ENCODE data around the gene RSPH3.
"Not testable (repeated sequence)": the region's sequence is repeated elsewhere in the genome, so short reads cannot be mapped to it uniquely, and the experiment has no call there.

Gene RSPH3

DNA sequence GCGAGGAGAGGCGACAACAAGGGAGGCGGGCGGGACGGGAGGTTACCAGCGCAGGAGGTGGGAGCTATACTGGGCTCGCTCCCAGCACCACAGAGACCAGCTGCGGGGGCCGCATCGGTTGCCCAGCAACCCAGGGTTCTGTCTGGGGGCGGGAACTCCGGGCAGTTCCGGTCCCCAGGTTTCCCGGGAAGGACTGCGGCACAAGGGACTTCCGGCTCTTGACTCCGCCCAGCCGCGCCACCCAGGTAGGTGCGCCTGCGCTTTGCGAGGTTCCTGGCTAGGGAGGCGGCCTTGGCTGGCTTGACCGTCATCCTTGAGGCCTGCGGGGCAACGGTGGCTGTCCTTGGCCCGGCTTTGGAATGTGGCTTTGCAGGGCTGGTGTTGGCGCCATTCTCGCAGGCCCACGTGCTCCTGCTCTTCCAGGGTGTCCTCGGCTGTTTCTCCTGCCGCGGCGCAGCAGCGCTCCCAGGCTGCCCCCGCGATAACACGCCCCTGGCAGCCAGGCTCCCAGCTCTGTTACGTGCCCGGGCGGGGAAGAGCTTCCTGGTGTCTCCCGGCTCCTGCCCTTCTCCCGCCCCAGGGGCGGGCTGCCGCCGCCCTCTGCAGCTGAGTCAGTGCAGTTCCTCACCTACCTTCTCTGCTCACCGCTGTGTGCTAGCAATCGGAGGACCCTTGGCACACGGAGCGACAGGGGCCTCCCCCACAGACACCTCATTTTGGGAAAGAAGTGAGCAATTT, at the start of gene RSPH3:
TSS of gene RSPH3 (minus strand) at position 537 of the 738 bp plus-strand sequence. CDS start 652 bp downstream, outside the sequence.
- DNase-seq = peak; percentile 81 to 85

- no peak for DNase-seq
Measured at GRCh38 chr6:159047891-159048685, 48.1 kb upstream of the RSPH3 start.

DNA sequence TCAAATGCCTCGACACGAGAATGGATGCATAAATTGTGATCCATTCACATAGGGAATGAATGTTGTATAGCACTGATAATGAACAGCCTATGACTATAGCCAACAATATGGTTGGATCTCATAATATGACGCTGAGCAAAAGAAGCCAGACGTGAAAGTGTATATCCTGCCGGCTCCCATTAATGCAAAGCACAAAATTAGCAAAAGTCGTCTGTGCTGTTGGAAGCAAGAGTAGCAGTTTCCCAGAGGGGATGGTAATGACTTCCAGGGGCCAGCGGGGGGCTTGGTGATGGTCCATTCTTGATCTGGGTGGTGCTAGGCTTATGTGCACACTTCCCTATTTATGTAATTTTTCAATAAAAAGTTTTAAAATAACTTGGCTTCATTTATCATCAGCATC, 45.8 kb upstream of the RSPH3 start:
- no peak for DNase-seq

DNA sequence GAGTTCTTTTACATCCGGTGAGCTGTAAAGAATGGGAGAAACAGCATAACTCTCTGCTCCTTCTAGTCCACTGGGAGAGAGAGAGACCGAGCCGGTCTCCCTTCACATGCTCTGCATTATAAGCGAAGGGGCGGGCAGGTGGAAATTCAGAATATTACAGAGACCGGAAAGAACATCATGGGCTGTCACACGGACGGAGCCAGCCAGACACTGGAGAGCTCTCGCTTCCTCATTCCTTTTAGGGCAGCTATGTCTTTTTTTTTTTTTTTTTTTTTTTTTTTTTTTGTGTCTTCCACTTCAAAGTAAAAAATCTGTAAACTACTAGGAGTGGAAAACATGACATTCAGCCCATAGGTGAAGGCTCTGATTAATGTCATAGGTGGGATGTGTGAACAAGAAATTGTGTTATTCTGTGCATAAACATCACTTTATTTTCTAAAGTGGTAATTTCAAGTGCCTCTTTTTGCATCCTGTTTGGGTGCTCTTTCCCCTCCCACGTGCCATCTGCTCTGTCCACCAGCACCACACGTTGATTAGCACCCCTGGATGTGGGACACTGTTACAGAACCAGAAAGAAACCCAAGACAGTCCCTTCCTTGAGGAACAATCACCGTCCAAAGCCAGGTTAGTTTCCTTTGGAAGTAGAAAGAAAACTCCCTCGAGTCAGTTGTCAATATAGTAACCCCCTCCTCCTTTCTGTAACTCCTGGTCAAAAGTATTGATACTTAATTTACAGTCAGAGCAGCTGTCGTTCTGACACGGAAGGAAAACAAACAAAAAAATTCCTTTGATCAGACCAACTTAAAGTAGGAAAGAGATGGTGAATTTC, 45.1 kb upstream of the RSPH3 start, which contains the start of gene TAGAP:
TSS of gene TAGAP (minus strand) at position 93 of the 829 bp plus-strand sequence. CDS start 845 bp downstream, outside the sequence.
- no peak for DNase-seq

DNA sequence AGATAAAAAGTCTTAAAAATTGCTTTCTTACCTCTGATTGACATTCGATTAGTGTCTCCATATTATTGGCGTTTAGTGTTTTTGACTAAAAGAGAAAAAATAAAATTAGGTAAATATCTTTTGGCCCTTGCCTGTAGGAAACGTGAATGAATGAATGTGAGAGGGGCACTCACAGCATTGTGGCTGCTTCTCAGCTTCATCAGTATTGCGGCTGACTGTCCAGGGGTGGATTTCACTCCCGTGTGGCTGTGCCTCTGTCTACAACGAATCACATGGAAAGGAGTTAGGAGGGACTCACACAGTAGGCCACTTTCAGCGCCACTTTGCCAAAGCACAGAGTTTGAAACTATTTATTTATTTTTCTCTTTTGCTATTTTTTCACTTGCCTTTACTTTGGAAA, 43.9 kb upstream of the RSPH3 start:
- DNase-seq = no peak

DNA sequence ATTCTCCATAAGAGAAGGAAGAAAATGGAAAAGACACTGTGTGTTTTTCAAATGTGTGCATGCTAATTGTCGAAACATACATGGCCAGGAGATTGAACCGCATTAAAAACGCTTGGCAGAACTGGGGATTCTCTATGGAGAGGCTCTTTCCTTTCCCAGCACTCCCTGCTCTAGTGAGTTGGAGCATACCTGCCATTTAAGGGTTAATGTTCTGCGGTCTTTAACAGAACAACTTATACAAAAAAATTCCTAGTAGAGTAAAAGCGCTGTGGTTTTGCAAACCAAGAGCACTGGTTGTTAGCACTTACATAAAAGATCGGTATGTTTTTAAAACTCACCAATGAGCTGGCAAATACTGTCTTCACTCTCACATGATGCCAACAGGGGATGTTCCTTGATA, 43.2 kb upstream of the RSPH3 start:
- no peak for DNase-seq

DNA sequence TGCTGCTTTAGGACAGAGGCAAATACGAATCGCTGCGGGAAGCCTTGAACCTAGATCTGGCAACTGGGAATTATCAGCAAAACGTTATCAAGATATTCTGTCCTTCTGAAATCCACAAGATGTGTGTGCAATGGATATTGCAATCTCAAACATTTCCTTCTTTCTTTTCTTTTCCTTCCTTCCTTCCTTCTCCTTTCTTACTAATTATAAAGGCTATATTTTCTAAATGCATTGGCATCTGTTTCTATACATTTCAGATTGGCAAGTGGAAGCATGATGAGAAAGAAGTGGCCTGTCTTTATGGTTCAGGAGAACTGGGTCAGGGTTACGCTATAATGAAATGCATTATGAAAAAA, 42.8 kb upstream of the RSPH3 start:
- DNase-seq = no peak

DNA sequence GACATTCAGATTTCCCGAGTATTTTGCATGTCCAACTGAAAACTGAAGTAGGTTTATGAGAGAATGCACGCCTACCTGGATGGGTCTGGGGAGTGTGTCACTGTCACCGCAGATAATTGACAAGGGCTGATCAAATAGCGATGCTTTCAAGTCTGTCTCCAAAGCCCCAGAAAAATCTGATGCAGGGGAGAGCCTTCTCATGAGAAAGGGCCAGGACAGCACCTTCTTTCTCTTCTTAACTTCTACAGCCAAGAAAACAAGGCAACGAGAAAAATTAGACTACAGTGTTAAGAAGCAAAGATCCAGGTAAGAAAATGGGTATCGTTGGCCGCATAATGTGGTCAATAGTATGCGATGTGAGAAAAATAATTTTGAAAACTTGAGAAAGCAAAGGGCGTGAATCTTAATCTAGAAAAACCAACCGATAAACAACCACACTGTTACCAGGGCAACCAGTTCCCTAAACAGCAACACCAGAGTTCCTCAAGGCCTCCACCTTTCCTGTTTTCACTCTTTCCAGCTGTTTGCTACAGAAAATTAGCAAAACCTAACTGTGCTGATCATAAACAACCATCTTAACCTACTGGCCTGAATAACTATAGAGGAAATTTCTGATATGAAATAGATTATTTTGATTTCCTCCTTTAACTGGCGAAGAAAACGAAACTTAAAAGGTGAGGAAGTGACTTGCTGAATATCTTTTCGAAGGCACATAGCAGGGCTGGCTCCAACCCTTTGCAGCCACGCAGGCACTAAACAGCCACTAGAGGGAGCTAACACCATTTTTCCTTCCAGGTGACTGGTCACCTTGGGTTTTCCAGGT, 42.2 kb upstream of the RSPH3 start:
- DNase-seq = peak; percentile 26 to 53

DNA sequence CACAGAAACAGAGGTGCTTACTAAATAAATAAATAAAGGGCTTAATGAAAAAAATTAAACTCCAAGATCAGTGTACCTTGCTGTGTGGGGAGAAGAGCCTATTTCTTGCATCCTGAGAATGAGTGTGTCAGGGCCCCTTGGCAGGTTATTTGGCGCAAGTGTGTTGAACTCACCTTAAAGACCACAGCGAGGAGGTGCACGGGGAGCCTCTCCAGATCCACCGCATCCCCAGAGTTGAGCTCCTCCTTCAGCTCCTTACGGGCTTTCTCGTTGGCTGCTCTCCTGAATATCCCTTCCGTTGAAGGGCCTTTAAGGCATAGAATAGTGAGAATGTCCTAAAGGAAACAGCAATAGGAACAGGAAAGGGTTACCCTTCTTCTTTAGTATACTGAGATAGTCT, 41.2 kb upstream of the RSPH3 start:
- no peak for DNase-seq

- DNase-seq = no peak
Measured at GRCh38 chr6:159039885-159040258, 39.9 kb upstream of the RSPH3 start.

DNA sequence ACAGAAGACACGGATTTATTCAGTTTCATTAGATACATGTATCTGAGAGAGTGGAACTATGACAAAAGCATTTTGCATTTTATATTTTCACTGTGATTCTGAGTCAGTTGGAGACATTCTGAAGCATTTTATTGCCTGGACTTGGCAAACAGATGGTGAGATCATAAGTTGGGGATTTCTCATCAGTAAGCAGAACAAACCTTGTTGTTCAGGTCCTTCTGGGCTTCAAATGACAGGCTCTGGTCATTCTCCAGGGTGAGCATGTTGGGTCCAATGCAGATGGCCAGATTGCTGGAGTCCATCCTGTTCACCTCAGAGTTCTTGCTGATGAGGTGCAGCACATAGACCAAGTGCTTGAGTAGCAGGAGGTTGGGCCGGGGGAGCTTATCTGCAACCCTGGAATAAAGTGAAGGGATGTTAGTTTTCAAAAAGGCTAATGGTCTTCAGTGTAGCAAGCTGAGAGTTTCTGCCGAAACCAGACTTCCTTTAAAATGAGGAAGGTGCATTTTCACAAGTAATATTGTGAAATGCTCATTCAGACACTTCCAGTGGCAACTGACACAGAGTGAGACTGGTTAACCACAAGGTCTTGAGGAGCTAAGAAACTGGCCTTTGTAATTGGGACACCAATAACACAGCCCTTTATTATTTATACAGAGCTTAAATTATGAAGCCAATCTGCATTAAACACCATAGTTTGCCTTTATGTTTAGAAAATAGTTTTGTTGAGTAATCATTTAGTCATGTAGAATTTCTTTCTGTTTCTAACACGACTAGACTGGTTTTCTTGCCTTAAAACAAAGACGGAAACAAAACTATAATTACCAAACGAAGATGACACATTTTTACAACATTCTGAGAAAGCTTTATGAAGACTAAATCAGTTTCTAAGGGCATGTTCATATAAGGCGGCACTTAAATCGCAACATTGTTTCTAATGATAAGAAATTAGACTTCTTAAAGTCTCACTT, 39.2 kb upstream of the RSPH3 start:
- no peak for DNase-seq

GRCh38 chr6:159038318-159038717, 38.3 kb upstream of the RSPH3 start:
- not testable (repeated sequence) for DNase-seq

DNA sequence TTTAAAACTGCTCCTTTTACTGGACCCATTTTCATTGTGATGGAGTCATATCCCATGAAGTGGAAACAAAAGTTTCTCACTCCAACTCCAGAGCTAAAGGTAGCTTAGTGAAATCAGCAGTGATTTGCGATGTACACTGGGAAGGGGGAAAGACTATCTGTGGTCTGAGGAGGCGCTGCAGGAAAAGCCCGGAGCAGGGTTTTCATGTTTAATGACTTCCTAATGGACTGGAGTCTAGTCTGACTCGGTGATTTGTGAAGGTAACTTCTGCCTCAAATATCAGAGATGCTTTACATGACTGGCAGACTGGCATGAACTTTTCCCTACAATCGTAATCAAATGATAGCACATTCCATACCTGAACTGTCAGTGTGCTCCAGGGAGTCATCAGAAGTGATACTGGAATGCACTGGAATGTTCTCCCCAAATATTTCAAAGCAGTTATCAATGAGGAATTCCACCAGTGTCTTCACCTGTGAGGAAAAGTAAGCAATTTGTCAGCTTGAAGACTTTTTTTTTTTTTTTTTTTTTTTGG, 37.8 kb upstream of the RSPH3 start:
- no peak for DNase-seq

GRCh38 chr6:159036673-159037072, 36.7 kb upstream of the RSPH3 start:
- DNase-seq = no peak

DNA sequence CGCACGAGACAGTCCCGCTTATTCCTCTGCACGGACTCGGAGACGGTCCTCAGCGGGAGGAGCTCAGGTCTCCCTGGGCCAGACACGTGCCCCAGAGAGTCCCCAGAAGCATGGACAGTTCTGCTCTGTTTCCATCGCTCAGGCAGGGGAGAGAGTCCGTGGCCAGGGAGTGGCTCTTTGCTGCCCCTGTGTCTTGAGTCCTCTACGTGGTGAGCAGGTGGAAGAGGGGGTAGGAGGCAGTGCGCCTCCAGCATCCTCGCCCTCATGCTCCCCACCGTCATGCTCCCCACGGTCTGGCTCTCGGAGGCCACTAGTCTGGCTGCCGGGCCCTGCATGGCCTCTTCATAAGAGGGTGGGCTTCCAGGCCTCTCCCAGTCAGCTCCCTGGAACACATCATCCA, 35.9 kb upstream of the RSPH3 start:
- DNase-seq = no peak

DNA sequence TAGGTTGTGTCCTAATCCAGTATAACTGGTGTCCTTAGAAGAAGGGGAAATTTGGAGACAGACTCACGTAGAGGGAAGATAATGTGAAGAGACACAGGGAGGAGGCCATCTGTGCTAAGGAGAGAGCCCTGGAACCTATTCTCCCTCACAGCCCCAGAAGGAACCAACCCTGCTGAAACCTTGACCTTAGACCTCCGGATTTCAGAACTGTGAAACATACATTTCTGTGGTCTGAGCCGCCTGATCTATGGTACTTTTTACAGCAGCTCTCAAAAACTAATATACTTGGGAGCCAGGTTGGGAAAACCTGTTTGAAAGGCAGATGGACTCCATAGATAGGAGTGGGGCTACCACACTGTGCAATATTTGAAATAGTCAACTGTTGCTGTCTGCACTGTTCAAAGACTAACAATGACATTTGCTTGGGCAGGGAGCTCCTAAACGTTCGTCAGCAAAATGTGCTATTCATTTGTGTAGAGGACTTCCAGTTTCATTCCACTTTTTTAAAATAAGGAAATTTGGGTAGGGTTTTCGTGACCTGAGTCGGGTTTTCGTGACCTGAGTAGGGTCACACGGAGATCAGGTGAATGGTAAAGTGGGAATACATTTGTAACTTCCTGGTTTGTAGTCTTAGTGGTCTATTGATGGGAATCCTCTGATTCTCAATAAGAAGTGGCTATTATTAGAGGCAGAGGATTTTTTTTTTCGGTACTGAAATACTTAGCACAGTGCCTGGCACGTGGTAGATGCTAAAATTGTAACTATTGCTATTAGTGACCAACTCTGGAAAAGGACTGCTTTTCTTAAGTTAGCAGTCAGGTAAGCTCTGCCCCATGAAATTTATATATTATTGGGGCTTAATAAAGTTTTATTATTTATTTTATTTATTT, 33.4 kb upstream of the RSPH3 start:
- DNase-seq = no peak

DNA sequence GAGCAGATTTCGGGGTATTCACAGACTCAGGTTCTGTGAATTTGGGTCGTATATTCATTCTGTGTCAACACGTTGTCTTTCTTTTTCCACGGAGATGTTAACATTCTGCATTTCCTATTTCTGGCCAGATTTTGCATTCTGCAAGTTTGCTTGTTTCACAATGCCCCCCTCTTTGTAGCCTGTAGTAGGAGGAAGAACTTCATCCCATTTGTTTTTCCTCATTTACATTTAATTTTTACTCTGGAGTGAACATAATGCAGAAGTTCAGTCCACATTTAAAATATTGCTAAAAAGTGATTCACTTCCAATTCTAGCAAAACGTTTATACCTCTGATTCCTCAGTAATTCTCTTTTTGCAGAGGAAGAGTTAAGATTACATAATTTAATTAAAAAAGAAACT, 31.8 kb upstream of the RSPH3 start:
- DNase-seq = no peak

- DNase-seq = no peak
Measured at GRCh38 chr6:159030168-159030567, 30.2 kb upstream of the RSPH3 start.

DNA sequence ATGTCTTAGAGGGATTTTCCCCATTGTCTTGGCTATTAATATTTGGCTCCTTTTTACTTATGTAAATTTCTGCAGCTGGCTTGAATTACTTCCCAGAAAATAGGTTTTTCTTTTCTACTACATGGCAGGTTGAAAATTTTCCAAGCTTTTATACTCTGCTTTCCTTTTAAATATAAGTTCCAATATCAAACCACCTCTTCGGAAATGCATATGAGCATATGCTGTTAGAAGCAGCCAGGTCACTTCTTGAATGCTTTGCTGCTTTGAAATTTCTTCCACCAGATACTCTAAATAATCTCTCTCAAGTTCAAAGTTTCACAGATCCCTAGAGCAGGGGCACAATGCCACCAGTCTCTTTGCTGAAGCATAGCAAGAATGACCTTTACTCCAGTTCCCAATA, 25.2 kb upstream of the RSPH3 start:
- DNase-seq = not testable (repeated sequence)

DNA sequence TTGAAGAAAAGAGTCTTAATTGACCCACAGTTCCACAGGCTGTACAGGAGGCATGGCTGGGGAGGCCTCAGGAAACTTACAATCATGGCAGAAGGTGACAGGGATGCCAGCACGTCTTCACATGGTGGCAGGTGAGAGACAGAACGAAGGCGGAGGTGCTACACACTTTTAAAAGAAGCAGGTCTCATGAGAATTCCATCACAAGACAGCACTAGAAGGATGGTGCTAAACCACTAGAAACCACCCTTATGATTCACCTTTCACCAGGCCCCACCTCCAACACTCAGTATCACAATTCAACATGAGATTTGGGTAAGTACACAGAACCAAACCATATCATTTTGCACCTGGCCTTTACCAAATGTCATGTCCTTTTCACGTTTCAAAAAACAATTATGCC, 23.9 kb upstream of the RSPH3 start:
- DNase-seq = no peak
